ENCODE results near the gene SHISA9. TPM values are rescaled to one million over a fixed set of nuclear protein-coding genes. Genes with fewer than 3 reads are reported as not detected.

Gene SHISA9
- total and polyA plus RNA-seq, 2 donors (not counting 1 experiment from before 2014, with no cell fraction given) = 0.03 to 0.07 TPM

GRCh38 chr16:12971241-12971640, 69.8 kb downstream of the SHISA9 start:
- H4K20me1 ChIP-seq (ENCODE audit: control insufficient read depth, insufficient read depth, low read length, poor library complexity, severe bottlenecking) = no peaks in the 10 kb centered on the region
- no peaks in the 10 kb centered on the region for H3K9me3 Mint-ChIP-seq (ENCODE audit: insufficient read depth)
- WGBS (ENCODE audit: insufficient coverage) = 17% methylated on average over 2 of the region's 2 CpGs

DNA sequence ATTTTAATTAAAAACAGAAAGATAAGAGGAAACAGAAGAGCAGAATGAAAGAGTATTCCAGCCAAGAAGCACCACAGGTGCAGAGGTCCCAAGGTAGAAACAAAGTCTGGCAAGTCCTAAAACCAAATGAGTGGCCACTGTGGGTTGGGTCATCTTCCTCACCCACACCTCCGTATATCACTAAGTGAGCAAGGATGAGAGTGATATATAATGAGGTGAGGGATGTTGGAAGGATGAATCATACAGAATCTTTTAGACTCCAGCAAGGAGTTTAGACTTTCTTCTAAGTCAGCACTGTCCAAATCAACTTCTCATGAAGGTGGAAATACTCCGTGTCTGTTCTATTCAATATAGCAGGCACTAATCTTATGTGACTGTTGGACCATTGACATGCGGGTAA, 70.8 kb downstream of the SHISA9 start:
- CTCF ChIA-PET = no interaction called here
- Histone ChIP-seq H3K36me3 (replicated peaks in 1 of 2; ENCODE audit: control extremely low read depth in 1 of 2, control insufficient read depth in 1 of 2, extremely low read depth in 1 of 2, insufficient read depth in 2 of 2, low read length in 1 of 2) (no peaks in the 10 kb centered on the region), H3K27ac (ENCODE audit: low read length in 2 of 2) (no peak overlapping the region), H3K4me2 (replicated peaks; ENCODE audit: low read depth, low read length, poor library complexity, severe bottlenecking) (no peak overlapping the region), H3K9ac (ENCODE audit: low read length) (no peak overlapping the region), H3K79me2 (ENCODE audit: control insufficient read depth, insufficient read depth, low read length) (no peaks in the 10 kb centered on the region), H3K9me3 (ENCODE audit: control extremely low read depth in 1 of 3, control insufficient read depth in 2 of 3, insufficient read depth in 1 of 3, low read length in 2 of 3) (peaks cover 0 to 3% (median 0%) of the 10 kb centered on the region in 3 donors), H3K4me3 (ENCODE audit: control extremely low read depth in 1 of 5, extremely low read depth in 1 of 5, insufficient read depth in 1 of 5, low read depth in 2 of 5, low read length in 4 of 5) (no peak overlapping the region), H3K4me1 (ENCODE audit: control insufficient read depth in 2 of 2, insufficient read depth in 2 of 2, low read length in 2 of 2) (no peaks in the 10 kb centered on the region), H2AFZ (ENCODE audit: insufficient read depth, low read depth, low read length, poor library complexity, severe bottlenecking) (no peak overlapping the region), H4K20me1 (ENCODE audit: control insufficient read depth, insufficient read depth, low read length, poor library complexity, severe bottlenecking) (no peaks in the 10 kb centered on the region), H3K27me3 (replicated peaks in 1 of 4; ENCODE audit: control extremely low read depth in 1 of 4, control insufficient read depth in 3 of 4, insufficient read depth in 4 of 4, low read length in 3 of 4) (peaks cover 0 to 3% (median 0%) of the 10 kb centered on the region in 4 experiments)
- POLR2A ChIA-PET = no interaction called here
- no CpG with 5 or more reads among the region's 3 CpGs for WGBS (ENCODE audit: insufficient coverage)
- DNase-seq = no peak
- Mint-ChIP-seq H3K27me3 (peaks cover 3% of the 10 kb centered on the region), H3K27ac (no peak overlapping the region), H3K4me1 (no peaks in the 10 kb centered on the region), H3K4me3 (no peak overlapping the region), H3K9me3 (ENCODE audit: insufficient read depth) (no peaks in the 10 kb centered on the region)
- intact Hi-C loops (cut with micrococcal nuclease) = no loop called here
- ATAC-seq (ENCODE audit: low read depth) = no peak
- no peak for TF ChIP-seq CTCF (IDR thresholded peaks at IDR 0.05)

More at GRCh38 chr16:12971241-12971640, 69.8 kb downstream of the SHISA9 start:
- Histone ChIP-seq H3K79me2 (ENCODE audit: control insufficient read depth, insufficient read depth, low read length) (no peaks in the 10 kb centered on the region), H3K27me3 (replicated peaks in 1 of 4; ENCODE audit: control extremely low read depth in 1 of 4, control insufficient read depth in 3 of 4, insufficient read depth in 4 of 4, low read length in 3 of 4) (peaks cover 0 to 3% (median 0%) of the 10 kb centered on the region in 4 experiments), H3K4me1 (ENCODE audit: control insufficient read depth in 2 of 2, insufficient read depth in 2 of 2, low read length in 2 of 2) (no peaks in the 10 kb centered on the region), H3K9me3 (ENCODE audit: control extremely low read depth in 1 of 3, control insufficient read depth in 2 of 3, insufficient read depth in 1 of 3, low read length in 2 of 3) (peaks cover 0 to 3% (median 0%) of the 10 kb centered on the region in 3 donors), H3K36me3 (replicated peaks in 1 of 2; ENCODE audit: control extremely low read depth in 1 of 2, control insufficient read depth in 1 of 2, extremely low read depth in 1 of 2, insufficient read depth in 2 of 2, low read length in 1 of 2) (no peaks in the 10 kb centered on the region), H3K4me3 (ENCODE audit: control extremely low read depth in 1 of 5, extremely low read depth in 1 of 5, insufficient read depth in 1 of 5, low read depth in 2 of 5, low read length in 4 of 5) (no peak overlapping the region), H3K27ac (ENCODE audit: low read length in 2 of 2) (no peak overlapping the region), H3K9ac (ENCODE audit: low read length) (no peak overlapping the region), H2AFZ (ENCODE audit: insufficient read depth, low read depth, low read length, poor library complexity, severe bottlenecking) (no peak overlapping the region), H3K4me2 (replicated peaks; ENCODE audit: low read depth, low read length, poor library complexity, severe bottlenecking) (no peak overlapping the region)
- H3K4me3 Mint-ChIP-seq = no peak overlapping the region
- ATAC-seq (ENCODE audit: low read depth) (no peak), DNase-seq (no peak)
- CTCF ChIA-PET = no interaction called here
- intact Hi-C loops (cut with micrococcal nuclease) = no loop called here
- H3K27ac Mint-ChIP-seq = no peak overlapping the region
- TF ChIP-seq EZH2 (IDR thresholded peaks at IDR 0.05; ENCODE audit: borderline replicate concordance, insufficient read depth, low read depth, low read length, poor library complexity, severe bottlenecking) = no peak
- TF ChIP-seq CTCF (IDR thresholded peaks at IDR 0.05) = no peak
- no peaks in the 10 kb centered on the region for H3K4me1 Mint-ChIP-seq
- H3K27me3 Mint-ChIP-seq = no peaks in the 10 kb centered on the region
- POLR2A ChIA-PET = no interaction called here
